HepG2 (cell line): ENCODE measurements around the gene SYTL1. TPM values are rescaled to one million over a fixed set of nuclear protein-coding genes. Genes with fewer than 3 reads are reported as not detected.

ENCODE experiments used
- CBFB ChIP-seq: sonication (generic); formaldehyde crosslinking; IDR thresholded peaks from 2 replicates; pipeline ENCODE4 v1.4.0; 2020; ENCODE audit warnings: missing genetic modification reagents
- CREB1 ChIP-seq, 2 experiments: fragments of 450-650 bp in 1 of 2; IDR thresholded peaks; 2 replicates each; pipeline ENCODE4 v1.6.1; 2016 to 2017; ENCODE audit warnings: control low read depth in 1 of 2, mild to moderate bottlenecking in 1 of 2, missing compliant biosample characterization in 1 of 2, missing genetic modification characterization in 1 of 2
- DMAP1 ChIP-seq: IDR thresholded peaks from 2 replicates; pipeline ENCODE4 v1.6.1; 2016
- DNMT3B ChIP-seq: conservative IDR thresholded peaks from 2 replicates; pipeline ENCODE4 v1.6.1; 2016; ENCODE audit warnings: missing biosample characterization, control low read depth
- DRAP1 ChIP-seq: IDR thresholded peaks from 2 replicates; pipeline ENCODE4 v1.6.1; 2016; ENCODE audit warnings: missing genetic modification reagents, missing compliant biosample characterization
- KLF16 ChIP-seq, 2 experiments: sonication (generic) in 1 of 2; formaldehyde crosslinking in 1 of 2; IDR thresholded peaks; 2 replicates each; pipeline versions ENCODE4 v1.6.1 to v1.8.0; 2016 to 2023; ENCODE audit warnings: missing genetic modification reagents in 2 of 2, missing compliant biosample characterization in 1 of 2
- KMT2B ChIP-seq: IDR thresholded peaks from 2 replicates; pipeline ENCODE4 v1.6.1; 2016; ENCODE audit warnings: missing genetic modification reagents, missing compliant biosample characterization
- MAFF ChIP-seq: IDR thresholded peaks from 2 replicates; pipeline ENCODE4 v1.6.1; 2011; ENCODE audit warnings: low read depth, low read length, improper control_type of control experiment
- MLLT10 ChIP-seq: sonication (generic); formaldehyde crosslinking; IDR thresholded peaks from 2 replicates; pipeline ENCODE4 v1.4.0; 2020; ENCODE audit warnings: missing genetic modification reagents
- NAIF1 ChIP-seq: sonication (generic); formaldehyde crosslinking; IDR thresholded peaks from 2 replicates; pipeline ENCODE4 v1.5.0; 2020; ENCODE audit warnings: mild to moderate bottlenecking, missing genetic modification reagents, borderline replicate concordance
- NFYC ChIP-seq: IDR thresholded peaks from 2 replicates; pipeline ENCODE4 v1.6.1; 2016; ENCODE audit warnings: missing genetic modification reagents, missing compliant biosample characterization
- PHF5A ChIP-seq: IDR thresholded peaks from one replicate; pipeline ENCODE4 v1.6.1; 2018; ENCODE audit warnings: low read depth, missing genetic modification reagents; ENCODE audit not compliant: unreplicated experiment
- POLR2A ChIP-seq, 2 experiments: IDR thresholded peaks; 2 replicates each; pipeline ENCODE4 v1.6.1; 2011; ENCODE audit warnings: low read depth in 2 of 2, low read length in 2 of 2, mild to moderate bottlenecking in 1 of 2, moderate library complexity in 1 of 2; ENCODE audit not compliant: insufficient read depth in 1 of 2
- SIN3B ChIP-seq: fragments of 150-350 bp; IDR thresholded peaks from 2 replicates; pipeline ENCODE4 v1.6.1; 2014; ENCODE audit warnings: low read length
- SKIL ChIP-seq: sonication (generic); formaldehyde crosslinking; IDR thresholded peaks from 2 replicates; pipeline ENCODE4 v1.8.0; 2022; ENCODE audit warnings: missing genetic modification reagents, mild to moderate bottlenecking, moderate library complexity, borderline replicate concordance
- TSC22D2 ChIP-seq: sonication (generic); formaldehyde crosslinking; IDR thresholded peaks from 2 replicates; pipeline ENCODE4 v1.5.1; 2020; ENCODE audit warnings: missing genetic modification reagents, mild to moderate bottlenecking, borderline replicate concordance
- ZNF230 ChIP-seq: sonication (generic); formaldehyde crosslinking; IDR thresholded peaks from 2 replicates; pipeline ENCODE4 v1.4.0; 2020; ENCODE audit warnings: mild to moderate bottlenecking, missing genetic modification reagents
- ZNF234 ChIP-seq: sonication (generic); formaldehyde crosslinking; conservative IDR thresholded peaks from 2 replicates; pipeline ENCODE4 v1.5.1; 2020; ENCODE audit warnings: mild to moderate bottlenecking, missing genetic modification reagents
- ZNF496 ChIP-seq: sonication (generic); formaldehyde crosslinking; IDR thresholded peaks from 2 replicates; pipeline ENCODE4 v1.8.1; 2023; ENCODE audit warnings: mild to moderate bottlenecking, moderate library complexity, missing genetic modification reagents; ENCODE audit not compliant: insufficient replicate concordance
- ZNF510 ChIP-seq: sonication (generic); formaldehyde crosslinking; IDR thresholded peaks from 2 replicates; pipeline ENCODE4 v1.4.0; 2020; ENCODE audit warnings: low read depth, mild to moderate bottlenecking, missing genetic modification reagents
- ZNF720 ChIP-seq: sonication (generic); formaldehyde crosslinking; IDR thresholded peaks from 2 replicates; pipeline ENCODE4 v1.4.0; 2020; ENCODE audit warnings: missing genetic modification reagents
- polyA plus RNA-seq, 8 experiments: library from polyadenylated mRNA; depleted of rRNA in 3 of 8; stranded (reverse) in 7 of 8; unstranded in 1 of 8; fragments of >200 nt; fragmentation: Illumina TruSeq in 4 of 8; extraction: Trizol in 4 of 8; gene quantifications; 2 replicates each; pipeline versions ENCODE4 v1.2.1 to v1.2.3, GENCODE V29; 2011 to 2016; ENCODE audit warnings: low read depth in 4 of 8, missing spikeins in 1 of 8, mixed read lengths in 1 of 8; ENCODE audit not compliant: insufficient read depth in 1 of 8
- total RNA-seq, 5 experiments: library from RNA; depleted of rRNA; stranded (reverse); fragments of >200 nt; fragmentation: Illumina TruSeq; extraction: Trizol; gene quantifications; 2 replicates each; pipeline ENCODE4 v1.2.3, GENCODE V29; 2016; ENCODE audit warnings: low read depth in 1 of 5
- TF ChIP-seq, protein P1 (sequence below): sonication (generic); formaldehyde crosslinking; IDR thresholded peaks from 2 replicates; pipeline ENCODE4 v1.4.0; 2020; ENCODE audit warnings: mild to moderate bottlenecking, missing genetic modification reagents

The SYTL1 gene
- total and polyA plus RNA-seq, 2 of the 13 experiments (the other 11 are each of a cell fraction or from before 2014, with no cell fraction given): 11.1 to 17.8 TPM

- TF ChIP-seq SIN3B (no peak), ZNF496 (CRISPR knock-in tag) (no peak), NAIF1 (CRISPR knock-in tag) (no peak), ZNF234 (CRISPR knock-in tag) (no peak), KLF16 (CRISPR knock-in tag; IDR thresholded peaks at IDR 0.05) (peak in 1 of 2 experiments; percentile 51; a peak in 1 of 4 replicates), MAFF (no peak), KMT2B (peak; percentile 54; the same call in 1 of the 2 replicates), POLR2A (IDR thresholded peaks at IDR 0.05; ENCODE audit: insufficient read depth in 1 of 2, low read depth in 2 of 2, low read length in 2 of 2) (peak in 1 of 2 experiments; percentile 51; a peak in 2 of 4 replicates), ZNF510 (CRISPR knock-in tag) (peak; percentile 77; the same call in 1 of the 2 replicates), DMAP1 (CRISPR knock-in tag) (peak; percentile 74), TSC22D2 (no peak), MLLT10 (CRISPR knock-in tag) (no peak), SKIL (0 out of 2 replicates have a peak, but pooled peaks have one; percentile 6), DRAP1 (CRISPR knock-in tag) (peak; percentile 48; the same call in 1 of the 2 replicates), CBFB (0 out of 2 replicates have a peak, but pooled peaks have one; percentile 15), NFYC (CRISPR knock-in tag) (no peak; the same call in 1 of the 2 replicates), PHF5A (CRISPR knock-in tag) (no peak), ZNF720 (CRISPR knock-in tag) (no peak), ZNF230 (CRISPR knock-in tag) (no peak), DNMT3B (CRISPR knock-in tag) (no peak), CREB1 (IDR thresholded peaks at IDR 0.05) (no peak), CREB1 (CRISPR knock-in tag; IDR thresholded peaks at IDR 0.05) (no peak)
- TF ChIP-seq, protein P1, sequence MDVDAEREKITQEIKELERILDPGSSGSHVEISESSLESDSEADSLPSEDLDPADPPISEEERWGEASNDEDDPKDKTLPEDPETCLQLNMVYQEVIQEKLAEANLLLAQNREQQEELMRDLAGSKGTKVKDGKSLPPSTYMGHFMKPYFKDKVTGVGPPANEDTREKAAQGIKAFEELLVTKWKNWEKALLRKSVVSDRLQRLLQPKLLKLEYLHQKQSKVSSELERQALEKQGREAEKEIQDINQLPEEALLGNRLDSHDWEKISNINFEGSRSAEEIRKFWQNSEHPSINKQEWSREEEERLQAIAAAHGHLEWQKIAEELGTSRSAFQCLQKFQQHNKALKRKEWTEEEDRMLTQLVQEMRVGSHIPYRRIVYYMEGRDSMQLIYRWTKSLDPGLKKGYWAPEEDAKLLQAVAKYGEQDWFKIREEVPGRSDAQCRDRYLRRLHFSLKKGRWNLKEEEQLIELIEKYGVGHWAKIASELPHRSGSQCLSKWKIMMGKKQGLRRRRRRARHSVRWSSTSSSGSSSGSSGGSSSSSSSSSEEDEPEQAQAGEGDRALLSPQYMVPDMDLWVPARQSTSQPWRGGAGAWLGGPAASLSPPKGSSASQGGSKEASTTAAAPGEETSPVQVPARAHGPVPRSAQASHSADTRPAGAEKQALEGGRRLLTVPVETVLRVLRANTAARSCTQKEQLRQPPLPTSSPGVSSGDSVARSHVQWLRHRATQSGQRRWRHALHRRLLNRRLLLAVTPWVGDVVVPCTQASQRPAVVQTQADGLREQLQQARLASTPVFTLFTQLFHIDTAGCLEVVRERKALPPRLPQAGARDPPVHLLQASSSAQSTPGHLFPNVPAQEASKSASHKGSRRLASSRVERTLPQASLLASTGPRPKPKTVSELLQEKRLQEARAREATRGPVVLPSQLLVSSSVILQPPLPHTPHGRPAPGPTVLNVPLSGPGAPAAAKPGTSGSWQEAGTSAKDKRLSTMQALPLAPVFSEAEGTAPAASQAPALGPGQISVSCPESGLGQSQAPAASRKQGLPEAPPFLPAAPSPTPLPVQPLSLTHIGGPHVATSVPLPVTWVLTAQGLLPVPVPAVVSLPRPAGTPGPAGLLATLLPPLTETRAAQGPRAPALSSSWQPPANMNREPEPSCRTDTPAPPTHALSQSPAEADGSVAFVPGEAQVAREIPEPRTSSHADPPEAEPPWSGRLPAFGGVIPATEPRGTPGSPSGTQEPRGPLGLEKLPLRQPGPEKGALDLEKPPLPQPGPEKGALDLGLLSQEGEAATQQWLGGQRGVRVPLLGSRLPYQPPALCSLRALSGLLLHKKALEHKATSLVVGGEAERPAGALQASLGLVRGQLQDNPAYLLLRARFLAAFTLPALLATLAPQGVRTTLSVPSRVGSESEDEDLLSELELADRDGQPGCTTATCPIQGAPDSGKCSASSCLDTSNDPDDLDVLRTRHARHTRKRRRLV (CRISPR knock-in tag): no peak
Observed at GRCh38 chr1:27342778-27343638, 1.2 kb downstream of the SYTL1 start (continued).
